GM12878 (cell line): ENCODE measurements around the gene SSRP1. TPM values are rescaled to one million over a fixed set of nuclear protein-coding genes. Genes with fewer than 3 reads are reported as not detected.

ENCODE experiments used
- ATAC-seq: fragments of 200-7000 bp; cut with Tn5 transposase; 3 replicates; pipeline ENCODE4 v1.9.1; 2020; ENCODE audit warnings: mild to moderate bottlenecking, moderate library complexity
- BruUV-seq: library from RNA; stranded (reverse); fragments of 400-500 nt; replicated peaks from 2 replicates; lab custom pipeline; 2021; lab: Mats Ljungman, UMichigan
- CTCF ChIA-PET: fragments of 300-600 bp; sonication (Branson Sonifier 250); formaldehyde crosslinking; extraction: SDS; loops from one replicate; lab custom pipeline; 2021; ENCODE audit warnings: inconsistent platforms; lab: Yijun Ruan, JAX
- POLR2A ChIA-PET: fragments of 350-600 bp; formaldehyde crosslinking; extraction: SDS; loops from one replicate; lab custom pipeline; 2021; ENCODE audit warnings: inconsistent platforms; lab: Charles Lee
- RAD21 ChIA-PET: fragments of 300-600 bp; sonication (Branson Sonifier 250); formaldehyde crosslinking; loops from one replicate; lab custom pipeline; 2023; ENCODE audit warnings: antibody characterized with exemption; ENCODE audit not compliant: unreplicated experiment; lab: Charles Lee
- SMC1A ChIA-PET: fragments of 300-600 bp; sonication (Branson Sonifier 250); formaldehyde crosslinking; loops from one replicate; lab custom pipeline; 2023; ENCODE audit not compliant: unreplicated experiment, uncharacterized antibody; lab: Charles Lee
- DNase-seq: peaks from one replicate; pipeline ENCODE4 v3.0.0-alpha.2; 2011; ENCODE audit warnings: low read depth, low spot score
- FAIRE-seq: peaks from 3 replicates; lab custom pipeline; 2011; peaks lifted over from hg19 to GRCh38; lab: Jason Lieb, UNC
- H2AFZ ChIP-seq: 2 replicates; pipeline ENCODE4 v1.6.0; 2011; ENCODE audit warnings: low read depth, low read length, control low read depth; ENCODE audit not compliant: control insufficient read depth
- H3K27ac ChIP-seq: 2 replicates; pipeline ENCODE4 v1.5.1; 2011; ENCODE audit warnings: control low read depth; ENCODE audit not compliant: control insufficient read depth, insufficient read depth
- H3K27me3 ChIP-seq, 2 experiments: replicated peaks in 1 of 2; 2 replicates each; pipeline versions ENCODE4 v1.6.0 to v1.6.1; 2011; ENCODE audit warnings: low read length in 1 of 2; ENCODE audit not compliant: control insufficient read depth in 2 of 2, insufficient read depth in 2 of 2
- H3K36me3 ChIP-seq, 2 experiments: 2 replicates each; pipeline ENCODE4 v1.5.1; 2011; ENCODE audit warnings: low read length in 1 of 2; ENCODE audit not compliant: control insufficient read depth in 2 of 2, insufficient read depth in 2 of 2
- H3K4me1 ChIP-seq: 2 replicates; pipeline ENCODE4 v1.6.1; 2011; ENCODE audit warnings: mild to moderate bottlenecking, low read length, moderate library complexity, mixed read lengths; ENCODE audit not compliant: control insufficient read depth, insufficient read depth
- H3K4me2 ChIP-seq: 2 replicates; pipeline ENCODE4 v1.6.0; 2011; ENCODE audit warnings: control low read depth; ENCODE audit not compliant: control insufficient read depth, insufficient read depth
- H3K4me3 ChIP-seq: fragments of 200-600 bp; sonication (generic); 2 replicates; pipeline ENCODE4 v1.5.1; 2016
- H3K79me2 ChIP-seq: 2 replicates; pipeline ENCODE4 v1.6.0; 2011; ENCODE audit warnings: low read length; ENCODE audit not compliant: control insufficient read depth, insufficient read depth
- H3K9ac ChIP-seq: 2 replicates; pipeline ENCODE4 v1.8.0; 2011; ENCODE audit warnings: low read length, control low read depth, mixed read lengths; ENCODE audit not compliant: control insufficient read depth, insufficient read depth
- H3K9me3 ChIP-seq: replicated peaks from 3 replicates; pipeline ENCODE4 v1.5.1; 2011; ENCODE audit warnings: mild to moderate bottlenecking, low read length; ENCODE audit not compliant: control insufficient read depth, insufficient read depth
- H4K20me1 ChIP-seq: 2 replicates; pipeline ENCODE4 v1.6.0; 2011; ENCODE audit not compliant: control insufficient read depth, insufficient read depth
- BRCA1 ChIP-seq: IDR thresholded peaks from 2 replicates; pipeline ENCODE4 v1.6.1; 2011; ENCODE audit warnings: low read depth, low read length, improper control_type of control experiment
- EP300 ChIP-seq, 2 experiments: fragments of 150-350 bp in 1 of 2; IDR thresholded peaks; 2 replicates each; pipeline ENCODE4 v1.6.1; 2011 to 2012; ENCODE audit warnings: low read depth in 2 of 2, low read length in 2 of 2, borderline replicate concordance in 1 of 2, improper control_type of control experiment in 1 of 2, inconsistent platforms in 1 of 2; ENCODE audit not compliant: control insufficient read depth in 1 of 2
- KDM1A ChIP-seq: fragments of 200-600 bp; sonication (generic); IDR thresholded peaks from 2 replicates; pipeline ENCODE4 v1.6.1; 2016; ENCODE audit warnings: borderline replicate concordance
- NBN ChIP-seq: fragments of 450-650 bp; IDR thresholded peaks from 2 replicates; pipeline ENCODE4 v1.6.1; 2016
- RFX5 ChIP-seq: IDR thresholded peaks from 2 replicates; pipeline ENCODE4 v1.6.1; 2011; ENCODE audit warnings: low read depth, low read length, improper control_type of control experiment
- STAT1 ChIP-seq: fragments of 450-650 bp; conservative IDR thresholded peaks from 2 replicates; pipeline ENCODE4 v1.6.1; 2014; ENCODE audit warnings: antibody characterized with exemption, mild to moderate bottlenecking
- SUZ12 ChIP-seq: fragments of 200-600 bp; sonication (generic); IDR thresholded peaks from one replicate; pipeline ENCODE4 v1.6.1; 2018; ENCODE audit warnings: antibody characterized with exemption, mild to moderate bottlenecking; ENCODE audit not compliant: unreplicated experiment
- WGBS: methylation state at CpG from one replicate; pipeline ENCODE4 v1.1.6; 2016; ENCODE audit warnings: low lambda C conversion rate; ENCODE audit not compliant: insufficient replicate concordance, insufficient coverage; ENCODE audit errors: missing lambda C conversion rate; 5-methylcytosine and 5-hydroxymethylcytosine counted together
- in situ Hi-C: fragments of 300-500 bp; cut with MboI; formaldehyde crosslinking; loops from 9 replicates; pipeline ENCODE4 v1.14.3; 2018; ENCODE audit warnings: mixed read lengths
- intact Hi-C: fragments of 100-400 bp; cut with micrococcal nuclease; formaldehyde crosslinking; loops from one replicate; pipeline ENCODE4 v1.14.2; 2022; ENCODE audit not compliant: unreplicated experiment
- polyA plus RNA-seq, 11 experiments: library from polyadenylated mRNA; depleted of rRNA in 4 of 11; unstranded in 6 of 11; stranded (reverse) in 5 of 11; fragments of >200 nt; fragmentation: Nextera tagmentation in 4 of 11; fragmentation: Illumina TruSeq in 1 of 11; extraction: Ambion mirVana in 4 of 11; extraction: Trizol in 1 of 11; gene quantifications; 1 replicate in 1 of 11; 2 replicates in 10 of 11; pipeline versions ENCODE4 v1.2.1 to v1.2.3, GENCODE V29; 2011 to 2016; ENCODE audit warnings: inconsistent platforms in 2 of 11, missing spikeins in 2 of 11, low read depth in 1 of 11
- total RNA-seq, 4 experiments: library from RNA; depleted of rRNA in 3 of 4; stranded (reverse); fragments of >200 nt in 3 of 4; fragmentation: Illumina TruSeq in 1 of 4; extraction: Trizol in 1 of 4; gene quantifications; 2 replicates each; pipeline versions ENCODE4 v1.2.1 to v1.2.3, GENCODE V29; 2013 to 2021
- TF ChIP-seq, protein P1 (sequence below): fragments of 450-650 bp; IDR thresholded peaks from 2 replicates; pipeline ENCODE4 v1.6.1; 2017; ENCODE audit warnings: borderline replicate concordance
- TF ChIP-seq, protein P2 (sequence below): fragments of 150-350 bp; IDR thresholded peaks from 2 replicates; pipeline ENCODE4 v1.6.1; 2014; ENCODE audit warnings: mild to moderate bottlenecking, low read depth, low read length
- TF ChIP-seq, protein P3 (sequence below): fragments of 450-650 bp; conservative IDR thresholded peaks from 2 replicates; pipeline ENCODE4 v1.6.1; 2017; ENCODE audit warnings: mild to moderate bottlenecking, moderate library complexity
- TF ChIP-seq, protein P4 (sequence below): fragments of 450-650 bp; IDR thresholded peaks from 2 replicates; pipeline ENCODE4 v1.6.1; 2017; ENCODE audit warnings: antibody characterized with exemption, mild to moderate bottlenecking, moderate library complexity

SSRP1 gene
- total and polyA plus RNA-seq, 10 of the 15 experiments (the other 5 are each of a cell fraction or from before 2014, with no cell fraction given), result 73.6 to 279 (median 138) TPM

DNA sequence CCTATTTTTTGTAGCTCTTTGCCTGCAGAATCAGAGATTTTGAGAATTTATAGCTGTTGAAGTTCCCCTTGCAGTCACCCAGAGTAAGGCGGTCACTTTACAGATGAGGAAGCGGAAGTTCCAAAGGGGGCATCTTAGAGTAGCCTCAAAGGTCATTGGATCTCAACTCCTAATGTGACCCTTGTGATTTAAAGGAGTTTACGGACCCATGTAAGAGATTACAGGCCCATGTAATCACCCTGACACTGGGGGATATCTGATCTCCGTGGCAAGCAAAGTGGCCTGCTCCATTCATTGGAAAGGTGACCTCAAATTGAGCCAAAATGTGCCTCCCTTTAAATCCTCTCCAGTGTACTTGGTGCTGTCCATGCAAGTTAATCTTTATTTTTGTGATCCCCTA, 18.2 kb upstream of the SSRP1 start:
- no peak for ATAC-seq
- Histone ChIP-seq H3K36me3 (no peaks in the 10 kb centered on the region), H4K20me1 (no peaks in the 10 kb centered on the region), H3K4me2 (no peak overlapping the region), H3K9me3 (no peaks in the 10 kb centered on the region; the same call in 2 of the 3 replicates), H3K27me3 (no peaks in the 10 kb centered on the region; a peak in 1 of 4 replicates), H3K27ac (no peak overlapping the region), H3K79me2 (no peaks in the 10 kb centered on the region), H3K9ac (no peak overlapping the region), H2AFZ (no peak overlapping the region), H3K4me3 (no peak overlapping the region), H3K4me1 (no peaks in the 10 kb centered on the region)
- DNase-seq, result no peak
- in situ Hi-C loops, result no loop called here
- FAIRE-seq, result no peak
- RAD21 ChIA-PET, result interaction anchor here (0.6 kb wide), 2 partner anchors 103 to 374 kb away, joined by 3 to 4 read pairs; no protein-coding TSS in a partner anchor
- SMC1A ChIA-PET, result interaction anchor here (0.7 to 1.6 kb wide), 4 partner anchors 44 to 173 kb away, joined by 3 to 4 read pairs (median 4); no protein-coding TSS in a partner anchor
- BruUV-seq, result no TSS peak
- intact Hi-C loops, result no loop called here
- WGBS, result 79% methylated on average over 4 of the region's 4 CpGs
- POLR2A ChIA-PET, result interaction anchor here (0.6 kb wide), 1 partner anchor 866 kb away, joined by 5 read pairs; no protein-coding TSS in a partner anchor
- CTCF ChIA-PET, result interaction anchor here (0.6 to 2.5 kb wide), 4 partner anchors 74 to 287 kb away, joined by 3 to 17 read pairs (median 4); no protein-coding TSS in a partner anchor
- TF ChIP-seq STAT1 (no peak), SUZ12 (no peak), EP300 (IDR thresholded peaks at IDR 0.05; ENCODE audit: borderline replicate concordance in 1 of 2, control insufficient read depth in 1 of 2, low read depth in 2 of 2, low read length in 2 of 2) (no peak), RFX5 (no peak), KDM1A (no peak), BRCA1 (no peak), NBN (no peak)
- TF ChIP-seq, protein P1, sequence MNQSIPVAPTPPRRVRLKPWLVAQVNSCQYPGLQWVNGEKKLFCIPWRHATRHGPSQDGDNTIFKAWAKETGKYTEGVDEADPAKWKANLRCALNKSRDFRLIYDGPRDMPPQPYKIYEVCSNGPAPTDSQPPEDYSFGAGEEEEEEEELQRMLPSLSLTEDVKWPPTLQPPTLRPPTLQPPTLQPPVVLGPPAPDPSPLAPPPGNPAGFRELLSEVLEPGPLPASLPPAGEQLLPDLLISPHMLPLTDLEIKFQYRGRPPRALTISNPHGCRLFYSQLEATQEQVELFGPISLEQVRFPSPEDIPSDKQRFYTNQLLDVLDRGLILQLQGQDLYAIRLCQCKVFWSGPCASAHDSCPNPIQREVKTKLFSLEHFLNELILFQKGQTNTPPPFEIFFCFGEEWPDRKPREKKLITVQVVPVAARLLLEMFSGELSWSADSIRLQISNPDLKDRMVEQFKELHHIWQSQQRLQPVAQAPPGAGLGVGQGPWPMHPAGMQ, result no peak
- TF ChIP-seq, protein P2, sequence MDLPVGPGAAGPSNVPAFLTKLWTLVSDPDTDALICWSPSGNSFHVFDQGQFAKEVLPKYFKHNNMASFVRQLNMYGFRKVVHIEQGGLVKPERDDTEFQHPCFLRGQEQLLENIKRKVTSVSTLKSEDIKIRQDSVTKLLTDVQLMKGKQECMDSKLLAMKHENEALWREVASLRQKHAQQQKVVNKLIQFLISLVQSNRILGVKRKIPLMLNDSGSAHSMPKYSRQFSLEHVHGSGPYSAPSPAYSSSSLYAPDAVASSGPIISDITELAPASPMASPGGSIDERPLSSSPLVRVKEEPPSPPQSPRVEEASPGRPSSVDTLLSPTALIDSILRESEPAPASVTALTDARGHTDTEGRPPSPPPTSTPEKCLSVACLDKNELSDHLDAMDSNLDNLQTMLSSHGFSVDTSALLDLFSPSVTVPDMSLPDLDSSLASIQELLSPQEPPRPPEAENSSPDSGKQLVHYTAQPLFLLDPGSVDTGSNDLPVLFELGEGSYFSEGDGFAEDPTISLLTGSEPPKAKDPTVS, result no peak
- TF ChIP-seq, protein P3, sequence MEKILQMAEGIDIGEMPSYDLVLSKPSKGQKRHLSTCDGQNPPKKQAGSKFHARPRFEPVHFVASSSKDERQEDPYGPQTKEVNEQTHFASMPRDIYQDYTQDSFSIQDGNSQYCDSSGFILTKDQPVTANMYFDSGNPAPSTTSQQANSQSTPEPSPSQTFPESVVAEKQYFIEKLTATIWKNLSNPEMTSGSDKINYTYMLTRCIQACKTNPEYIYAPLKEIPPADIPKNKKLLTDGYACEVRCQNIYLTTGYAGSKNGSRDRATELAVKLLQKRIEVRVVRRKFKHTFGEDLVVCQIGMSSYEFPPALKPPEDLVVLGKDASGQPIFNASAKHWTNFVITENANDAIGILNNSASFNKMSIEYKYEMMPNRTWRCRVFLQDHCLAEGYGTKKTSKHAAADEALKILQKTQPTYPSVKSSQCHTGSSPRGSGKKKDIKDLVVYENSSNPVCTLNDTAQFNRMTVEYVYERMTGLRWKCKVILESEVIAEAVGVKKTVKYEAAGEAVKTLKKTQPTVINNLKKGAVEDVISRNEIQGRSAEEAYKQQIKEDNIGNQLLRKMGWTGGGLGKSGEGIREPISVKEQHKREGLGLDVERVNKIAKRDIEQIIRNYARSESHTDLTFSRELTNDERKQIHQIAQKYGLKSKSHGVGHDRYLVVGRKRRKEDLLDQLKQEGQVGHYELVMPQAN, result no peak
- TF ChIP-seq, protein P4, sequence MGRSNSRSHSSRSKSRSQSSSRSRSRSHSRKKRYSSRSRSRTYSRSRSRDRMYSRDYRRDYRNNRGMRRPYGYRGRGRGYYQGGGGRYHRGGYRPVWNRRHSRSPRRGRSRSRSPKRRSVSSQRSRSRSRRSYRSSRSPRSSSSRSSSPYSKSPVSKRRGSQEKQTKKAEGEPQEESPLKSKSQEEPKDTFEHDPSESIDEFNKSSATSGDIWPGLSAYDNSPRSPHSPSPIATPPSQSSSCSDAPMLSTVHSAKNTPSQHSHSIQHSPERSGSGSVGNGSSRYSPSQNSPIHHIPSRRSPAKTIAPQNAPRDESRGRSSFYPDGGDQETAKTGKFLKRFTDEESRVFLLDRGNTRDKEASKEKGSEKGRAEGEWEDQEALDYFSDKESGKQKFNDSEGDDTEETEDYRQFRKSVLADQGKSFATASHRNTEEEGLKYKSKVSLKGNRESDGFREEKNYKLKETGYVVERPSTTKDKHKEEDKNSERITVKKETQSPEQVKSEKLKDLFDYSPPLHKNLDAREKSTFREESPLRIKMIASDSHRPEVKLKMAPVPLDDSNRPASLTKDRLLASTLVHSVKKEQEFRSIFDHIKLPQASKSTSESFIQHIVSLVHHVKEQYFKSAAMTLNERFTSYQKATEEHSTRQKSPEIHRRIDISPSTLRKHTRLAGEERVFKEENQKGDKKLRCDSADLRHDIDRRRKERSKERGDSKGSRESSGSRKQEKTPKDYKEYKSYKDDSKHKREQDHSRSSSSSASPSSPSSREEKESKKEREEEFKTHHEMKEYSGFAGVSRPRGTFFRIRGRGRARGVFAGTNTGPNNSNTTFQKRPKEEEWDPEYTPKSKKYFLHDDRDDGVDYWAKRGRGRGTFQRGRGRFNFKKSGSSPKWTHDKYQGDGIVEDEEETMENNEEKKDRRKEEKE, result no peak
